Endodermal cell (in vitro differentiated cells): ENCODE results near the gene ADD1. TPM values are rescaled to one million over a fixed set of nuclear protein-coding genes. Genes with fewer than 3 reads are reported as not detected.

Experiments
- DNase-seq: peaks from one replicate; pipeline ENCODE4 v3.0.0-alpha.2; 2017
- H3K27ac ChIP-seq: 2 replicates; pipeline ENCODE4 v1.5.1; 2013; ENCODE audit warnings: mild to moderate bottlenecking, low read depth, low read length, moderate library complexity
- H3K27me3 ChIP-seq: 2 replicates; pipeline ENCODE4 v1.6.1; 2013; ENCODE audit warnings: mild to moderate bottlenecking, low read length, moderate library complexity; ENCODE audit not compliant: insufficient read depth, control insufficient read depth, poor library complexity, severe bottlenecking
- H3K36me3 ChIP-seq: 2 replicates; pipeline ENCODE4 v1.7.0; 2013; ENCODE audit warnings: mild to moderate bottlenecking, low read length, moderate library complexity; ENCODE audit not compliant: control insufficient read depth, insufficient read depth
- H3K4me1 ChIP-seq: one replicate; pipeline ENCODE4 v1.7.0; 2013; ENCODE audit warnings: low read length; ENCODE audit not compliant: control insufficient read depth, insufficient read depth
- H3K4me3 ChIP-seq: 2 replicates; pipeline ENCODE4 v1.5.1; 2013; ENCODE audit warnings: mild to moderate bottlenecking, low read length, moderate library complexity
- H3K9ac ChIP-seq: 2 replicates; pipeline ENCODE4 v1.6.1; 2013; ENCODE audit warnings: mild to moderate bottlenecking, low read length, moderate library complexity; ENCODE audit not compliant: poor library complexity, severe bottlenecking; ENCODE audit errors: extremely low read depth
- H3K9me3 ChIP-seq: 2 replicates; pipeline ENCODE4 v1.6.1; 2013; ENCODE audit warnings: mild to moderate bottlenecking, low read length, moderate library complexity; ENCODE audit not compliant: control insufficient read depth
- H3K27ac Mint-ChIP-seq: 2 replicates; pipeline ENCODE4 v1.8.0; 2020; ENCODE audit warnings: mixed read lengths
- H3K27me3 Mint-ChIP-seq: 2 replicates; pipeline ENCODE4 v1.8.0; 2021; ENCODE audit warnings: mild to moderate bottlenecking, mixed read lengths; ENCODE audit not compliant: insufficient read depth
- H3K36me3 Mint-ChIP-seq: 2 replicates; pipeline ENCODE4 v1.8.0; 2020; ENCODE audit warnings: low read depth, mixed read lengths
- H3K4me1 Mint-ChIP-seq: 2 replicates; pipeline ENCODE4 v1.8.0; 2020; ENCODE audit warnings: mixed read lengths
- H3K4me3 Mint-ChIP-seq: 2 replicates; pipeline ENCODE4 v1.8.0; 2020; ENCODE audit warnings: mild to moderate bottlenecking, moderate library complexity, mixed read lengths
- H3K9me3 Mint-ChIP-seq: 2 replicates; pipeline ENCODE4 v1.8.0; 2020; ENCODE audit warnings: mild to moderate bottlenecking, mixed read lengths
- CTCF ChIP-seq: fragments of 200-600 bp; sonication (generic); conservative IDR thresholded peaks from 2 replicates; pipeline ENCODE4 v1.5.0; 2021; ENCODE audit warnings: antibody characterized with exemption, mild to moderate bottlenecking
- WGBS, 2 experiments: methylation state at CpG; one replicate each; pipeline versions ENCODE4 v1.1.5 to v1.1.7; 2013; ENCODE audit warnings: missing lambda C conversion rate in 2 of 2, mixed read lengths in 1 of 2; ENCODE audit not compliant: insufficient coverage in 1 of 2, insufficient read length in 1 of 2; 5-methylcytosine and 5-hydroxymethylcytosine counted together
- total RNA-seq, 2 donors: library from RNA; stranded (reverse); fragmentation: NEBNext Ultra II Directional in 1 of 2; extraction: Animal tissue kit (Norgen Biotek cat#: 25700) in 1 of 2; gene quantifications; 2 replicates in 1 of 2; 3 replicates in 1 of 2; pipeline ENCODE4 v1.2.1, GENCODE V29; 2021

The ADD1 gene
- total RNA-seq, 2 donors from 2014 or later = 231 to 257 TPM

GRCh38 chr4:2850966-2851798 is 7.5 kb downstream of the ADD1 start:
- no peak overlapping the region for H3K4me3 ChIP-seq
- H3K27me3 Mint-ChIP-seq = no peaks in the 10 kb centered on the region
- 80 to 94% methylated on average over 1 of the region's 2 CpGs for WGBS, 2 experiments
- peaks cover 24% of the 10 kb centered on the region for H3K4me1 Mint-ChIP-seq
- H3K9ac ChIP-seq = no peak overlapping the region
- H3K27me3 ChIP-seq = no peaks in the 10 kb centered on the region
- no peaks in the 10 kb centered on the region for H3K9me3 Mint-ChIP-seq
- H3K9me3 ChIP-seq = no peaks in the 10 kb centered on the region
- H3K4me3 Mint-ChIP-seq = no peak overlapping the region
- peaks cover 7% of the 10 kb centered on the region for H3K4me1 ChIP-seq
- peaks cover 33% of the 10 kb centered on the region for H3K36me3 ChIP-seq
- peak overlapping the region; percentile 17 for H3K27ac Mint-ChIP-seq
- TF ChIP-seq CTCF = no peak
- peaks cover 18% of the 10 kb centered on the region for H3K36me3 Mint-ChIP-seq
- no peak for DNase-seq
- H3K27ac ChIP-seq = peak overlapping the region; percentile 5

DNA sequence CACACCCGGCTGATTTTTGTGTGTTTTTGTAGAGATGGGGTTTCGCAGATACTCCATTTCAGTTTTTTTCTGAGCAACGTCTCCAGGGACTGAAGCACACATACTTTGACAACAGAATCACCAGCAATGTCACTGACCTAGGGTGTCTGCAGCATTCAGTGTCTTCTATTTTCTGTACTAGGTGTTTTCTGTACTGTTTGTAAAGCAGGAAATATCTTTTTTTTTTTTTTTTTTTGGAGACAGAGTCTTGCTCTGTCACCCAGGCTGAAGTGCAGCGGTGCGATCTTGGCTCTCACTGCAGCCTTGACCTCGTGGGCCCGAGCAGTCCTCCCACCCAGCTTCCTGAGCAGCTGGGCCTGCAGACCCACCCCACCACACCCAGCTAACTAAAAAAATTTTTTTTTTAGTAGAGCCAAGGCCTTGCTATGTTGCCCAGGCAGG is 8.9 kb downstream of the ADD1 start:
- peaks cover 22% of the 10 kb centered on the region for H3K4me1 Mint-ChIP-seq
- H3K9me3 Mint-ChIP-seq = no peaks in the 10 kb centered on the region
- H3K4me3 ChIP-seq = no peak overlapping the region
- no peak for TF ChIP-seq CTCF
- no peaks in the 10 kb centered on the region for H3K27me3 Mint-ChIP-seq
- H3K4me3 Mint-ChIP-seq = no peak overlapping the region
- no peaks in the 10 kb centered on the region for H3K27me3 ChIP-seq
- peaks cover 23% of the 10 kb centered on the region for H3K36me3 Mint-ChIP-seq
- no peaks in the 10 kb centered on the region for H3K9me3 ChIP-seq
- H3K9ac ChIP-seq = no peak overlapping the region
- peaks cover 42% of the 10 kb centered on the region for H3K36me3 ChIP-seq
- WGBS, 2 experiments = 97% methylated on average over 7 of the region's 7 CpGs; no CpG with 5 or more reads in 1 of the 2 experiments
- peaks cover 7% of the 10 kb centered on the region for H3K4me1 ChIP-seq
- no peak overlapping the region for H3K27ac ChIP-seq
- DNase-seq = no peak
- H3K27ac Mint-ChIP-seq = peak overlapping the region; percentile 58

DNA sequence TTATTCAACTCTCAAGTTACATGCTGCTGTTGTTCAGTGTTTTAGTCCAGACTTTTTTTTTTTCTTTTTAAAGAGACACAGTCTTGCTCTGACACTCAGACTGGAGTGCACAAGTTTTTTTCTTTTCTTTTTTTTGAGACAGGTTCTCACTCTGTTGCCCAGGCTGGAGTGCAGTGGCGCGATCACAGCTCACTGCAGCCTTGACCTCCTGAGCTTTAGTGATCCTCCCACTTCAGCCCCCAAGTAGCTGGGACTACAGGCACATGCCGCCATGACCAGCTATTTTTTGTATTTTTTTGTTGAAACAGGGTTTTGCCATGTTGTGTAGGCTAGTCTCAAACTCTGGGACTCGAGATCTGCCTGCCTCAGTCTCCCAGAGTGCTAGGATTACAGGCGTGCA is 11.9 kb downstream of the ADD1 start:
- Mint-ChIP-seq H3K27ac (no peak overlapping the region), H3K4me1 (peaks cover 25% of the 10 kb centered on the region), H3K27me3 (no peaks in the 10 kb centered on the region), H3K36me3 (peaks cover 24% of the 10 kb centered on the region), H3K4me3 (no peak overlapping the region), H3K9me3 (no peaks in the 10 kb centered on the region)
- H3K9me3 ChIP-seq = no peaks in the 10 kb centered on the region
- peaks cover 48% of the 10 kb centered on the region for H3K36me3 ChIP-seq
- peaks cover 11% of the 10 kb centered on the region for H3K4me1 ChIP-seq
- H3K4me3 ChIP-seq = no peak overlapping the region
- WGBS, 2 experiments = 91 to 93% methylated on average over 4 to 5 of the region's 5 CpGs
- H3K27ac ChIP-seq = no peak overlapping the region
- TF ChIP-seq CTCF = no peak
- DNase-seq = no peak
- H3K9ac ChIP-seq = no peak overlapping the region
- H3K27me3 ChIP-seq = no peaks in the 10 kb centered on the region
